Fibroblast of villous mesenchyme (primary cell): Measurements from ENCODE around the gene LPXN. TPM values are rescaled to one million over a fixed set of nuclear protein-coding genes. Genes with fewer than 3 reads are reported as not detected.

Source experiments
- DNase-seq: peaks from one replicate; pipeline ENCODE4 v3.0.0-alpha.2; 2010; ENCODE audit warnings: low read depth
- H3K4me3 ChIP-seq: 2 replicates; pipeline ENCODE4 v1.5.1; 2011; ENCODE audit warnings: low read depth, mild to moderate bottlenecking, low read length
- CTCF ChIP-seq: IDR thresholded peaks from 2 replicates; pipeline ENCODE4 v1.5.1; 2012; ENCODE audit warnings: low read depth, mild to moderate bottlenecking, low read length; ENCODE audit not compliant: insufficient read depth
- total RNA-seq: library from RNA; depleted of rRNA; stranded (reverse); fragments of >200 nt; gene quantifications from 2 replicates; pipeline ENCODE4 v1.2.3, GENCODE V29; 2012

The LPXN gene
- total RNA-seq, 1 donor = 3.5 TPM

GRCh38 chr11:58561394-58562098, 14.1 kb downstream of the LPXN start:
- DNase-seq = peak; percentile 24
- H3K4me3 ChIP-seq = no peak overlapping the region
- no peak for TF ChIP-seq CTCF

- DNase-seq = no peak
- TF ChIP-seq CTCF = no peak
- H3K4me3 ChIP-seq = no peak overlapping the region
These were observed 14.8 kb downstream of the LPXN start for GRCh38 chr11:58560842-58561241.

- no peak overlapping the region for H3K4me3 ChIP-seq
- no peak for TF ChIP-seq CTCF
- no peak for DNase-seq
These were observed 26.0 kb downstream of the LPXN start for GRCh38 chr11:58549644-58550043.

GRCh38 chr11:58546841-58547240, 28.8 kb downstream of the LPXN start:
- no peak overlapping the region for H3K4me3 ChIP-seq
- TF ChIP-seq CTCF = no peak
- DNase-seq = no peak

GRCh38 chr11:58531865-58532341, 43.8 kb downstream of the LPXN start:
- H3K4me3 ChIP-seq = no peak overlapping the region
- no peak for TF ChIP-seq CTCF
- DNase-seq = no peak

GRCh38 chr11:58530236-58530635, 45.4 kb downstream of the LPXN start:
- no peak for DNase-seq
- no peak for TF ChIP-seq CTCF
- H3K4me3 ChIP-seq = no peak overlapping the region

- no peak overlapping the region for H3K4me3 ChIP-seq
- no peak for TF ChIP-seq CTCF
- no peak for DNase-seq
These were observed 48.2 kb downstream of the LPXN start for GRCh38 chr11:58527429-58527828.
